Measurements from ENCODE around the gene PRR16.

PRR16 gene

GRCh38 chr5:120510994-120511686 lies 47.0 kb downstream of the PRR16 start:
- no peaks in the 10 kb centered on the region for H3K9me3 ChIP-seq (ENCODE audit: control insufficient read depth, low read length)
- no peaks in the 10 kb centered on the region for H3K79me2 ChIP-seq
- H3K27ac ChIP-seq = no peak overlapping the region
- H3K36me3 ChIP-seq (ENCODE audit: control insufficient read depth, insufficient read depth, low read length) = no peaks in the 10 kb centered on the region
- TF ChIP-seq CTCF (IDR thresholded peaks at IDR 0.05) = no peak
- no peak overlapping the region for H2AFZ ChIP-seq
- no peak overlapping the region for H3K4me2 ChIP-seq (ENCODE audit: low read length)
- no peaks in the 10 kb centered on the region for H3K27me3 ChIP-seq (ENCODE audit: control insufficient read depth, insufficient read depth, low read length)
- no peaks in the 10 kb centered on the region for H3K4me1 ChIP-seq
- no peak overlapping the region for H3K9ac ChIP-seq
- no peak overlapping the region for H3K4me3 ChIP-seq (ENCODE audit: low read depth, low read length)

GRCh38 chr5:120512068-120512467 lies 48.0 kb downstream of the PRR16 start:
- Histone ChIP-seq H3K4me3 (ENCODE audit: low read depth, low read length) (no peak overlapping the region), H3K27me3 (ENCODE audit: control insufficient read depth, insufficient read depth, low read length) (no peaks in the 10 kb centered on the region), H3K9ac (no peak overlapping the region), H3K27ac (no peak overlapping the region), H3K4me2 (ENCODE audit: low read length) (no peak overlapping the region), H3K4me1 (no peaks in the 10 kb centered on the region), H3K36me3 (ENCODE audit: control insufficient read depth, insufficient read depth, low read length) (no peaks in the 10 kb centered on the region), H3K9me3 (ENCODE audit: control insufficient read depth, low read length) (no peaks in the 10 kb centered on the region), H3K79me2 (no peaks in the 10 kb centered on the region), H2AFZ (no peak overlapping the region)
- no peak for TF ChIP-seq CTCF (IDR thresholded peaks at IDR 0.05)

GRCh38 chr5:120512791-120513650 lies 48.9 kb downstream of the PRR16 start:
- Histone ChIP-seq H3K36me3 (ENCODE audit: control insufficient read depth, insufficient read depth, low read length) (no peaks in the 10 kb centered on the region), H3K79me2 (no peaks in the 10 kb centered on the region), H3K27me3 (ENCODE audit: control insufficient read depth, insufficient read depth, low read length) (no peaks in the 10 kb centered on the region), H3K4me1 (no peaks in the 10 kb centered on the region), H3K27ac (no peak overlapping the region), H2AFZ (no peak overlapping the region), H3K4me3 (ENCODE audit: low read depth, low read length) (no peak overlapping the region), H3K4me2 (ENCODE audit: low read length) (no peak overlapping the region), H3K9ac (no peak overlapping the region), H3K9me3 (ENCODE audit: control insufficient read depth, low read length) (no peaks in the 10 kb centered on the region)
- TF ChIP-seq CTCF (IDR thresholded peaks at IDR 0.05) = no peak

GRCh38 chr5:120516805-120517204 lies 52.7 kb downstream of the PRR16 start:
- no peaks in the 10 kb centered on the region for H3K27me3 ChIP-seq (ENCODE audit: control insufficient read depth, insufficient read depth, low read length)

More at GRCh38 chr5:120516805-120517204, 52.7 kb downstream of the PRR16 start:
- no peak overlapping the region for H3K4me3 ChIP-seq (ENCODE audit: low read depth, low read length)
- TF ChIP-seq CTCF (IDR thresholded peaks at IDR 0.05) = no peak
- H3K4me1 ChIP-seq = no peaks in the 10 kb centered on the region
- H3K9ac ChIP-seq = no peak overlapping the region
- no peak overlapping the region for H2AFZ ChIP-seq
- H3K79me2 ChIP-seq = no peaks in the 10 kb centered on the region
- no peak overlapping the region for H3K27ac ChIP-seq
- no peaks in the 10 kb centered on the region for H3K36me3 ChIP-seq (ENCODE audit: control insufficient read depth, insufficient read depth, low read length)
- H3K9me3 ChIP-seq (ENCODE audit: control insufficient read depth, low read length) = no peaks in the 10 kb centered on the region
- no peak overlapping the region for H3K4me2 ChIP-seq (ENCODE audit: low read length)

Measured in parathyroid adenoma (tissue), 2 donors.